ENCODE results near the gene PRRT2.
"Not testable (repeated sequence)": the region's sequence is repeated elsewhere in the genome, so short reads cannot be mapped to it uniquely, and the experiment has no call there.

Gene PRRT2

GRCh38 chr16:29790949-29791844 lies 20.8 kb upstream of the PRRT2 start:
- DNase-seq = no peak

- no peak for DNase-seq
Observed at GRCh38 chr16:29791845-29792807, 19.9 kb upstream of the PRRT2 start.

GRCh38 chr16:29793153-29793552 lies 18.8 kb upstream of the PRRT2 start:
- DNase-seq = not testable (repeated sequence)

DNA sequence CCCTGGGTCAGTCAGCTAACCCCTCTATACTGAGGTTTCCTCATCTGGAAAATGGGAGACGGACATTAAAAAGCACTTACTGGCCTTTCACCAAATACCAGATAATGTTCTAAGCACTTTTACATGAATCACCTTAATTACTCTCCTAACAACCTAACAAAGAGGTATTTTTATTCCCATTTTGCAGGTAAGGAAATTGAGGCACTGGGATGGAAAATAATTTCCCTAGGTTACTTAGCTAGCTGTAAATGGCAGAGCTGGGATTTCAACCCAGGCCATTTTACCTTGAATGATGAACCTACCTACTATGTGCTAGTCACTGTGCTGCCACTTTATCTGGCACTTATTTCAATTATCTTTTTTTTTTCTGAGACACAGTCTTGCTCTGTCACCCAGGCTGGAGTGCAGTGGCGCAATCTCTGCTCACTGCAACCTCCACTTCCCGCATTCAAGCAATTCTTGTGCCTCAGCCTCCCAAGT lies 17.7 kb upstream of the PRRT2 start:
- DNase-seq = no peak

DNA sequence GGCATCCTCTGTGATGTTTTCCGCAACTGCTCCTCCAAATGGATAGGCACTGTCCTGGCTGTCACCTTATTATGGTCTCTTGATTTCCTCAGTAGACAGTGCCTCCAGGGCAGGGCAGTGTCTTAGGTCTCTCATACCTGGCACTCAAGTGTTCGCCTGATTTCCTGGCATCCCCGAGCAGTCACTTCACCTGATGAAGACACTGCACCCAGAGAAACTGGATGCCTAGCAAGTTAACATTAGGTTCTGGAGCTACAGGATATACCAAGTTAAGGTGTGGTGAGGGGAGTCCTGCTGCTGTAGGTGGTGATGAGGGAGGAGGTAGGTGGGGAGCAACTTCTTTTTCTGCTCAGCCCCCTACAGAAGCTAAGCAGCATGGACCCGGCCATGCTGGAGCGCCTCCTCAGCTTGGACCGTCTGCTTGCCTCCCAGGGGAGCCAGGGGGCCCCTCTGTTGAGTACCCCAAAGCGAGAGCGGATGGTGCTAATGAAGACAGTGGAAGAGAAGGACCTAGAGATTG lies 9.5 kb upstream of the PRRT2 start:
- DNase-seq = no peak

DNA sequence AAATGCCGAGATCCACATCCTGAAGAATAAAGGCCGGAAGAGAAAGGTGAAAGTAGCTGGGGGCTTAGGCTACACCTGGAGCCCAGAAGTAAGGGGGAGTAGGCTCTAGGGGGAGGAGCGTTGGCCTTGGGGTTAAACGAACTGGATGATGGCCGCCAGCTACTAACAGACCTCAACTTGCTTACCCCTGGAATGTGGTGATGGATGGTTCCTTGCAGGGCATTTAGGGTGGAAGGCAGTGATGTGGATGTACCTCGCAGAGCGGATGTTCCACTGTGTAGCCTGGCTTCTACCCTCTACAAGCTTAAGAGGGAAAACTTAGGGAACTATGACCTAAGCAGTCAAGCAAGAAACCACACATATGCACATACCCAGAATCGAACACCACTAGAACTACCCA lies 8.0 kb upstream of the PRRT2 start:
- no peak for DNase-seq

DNA sequence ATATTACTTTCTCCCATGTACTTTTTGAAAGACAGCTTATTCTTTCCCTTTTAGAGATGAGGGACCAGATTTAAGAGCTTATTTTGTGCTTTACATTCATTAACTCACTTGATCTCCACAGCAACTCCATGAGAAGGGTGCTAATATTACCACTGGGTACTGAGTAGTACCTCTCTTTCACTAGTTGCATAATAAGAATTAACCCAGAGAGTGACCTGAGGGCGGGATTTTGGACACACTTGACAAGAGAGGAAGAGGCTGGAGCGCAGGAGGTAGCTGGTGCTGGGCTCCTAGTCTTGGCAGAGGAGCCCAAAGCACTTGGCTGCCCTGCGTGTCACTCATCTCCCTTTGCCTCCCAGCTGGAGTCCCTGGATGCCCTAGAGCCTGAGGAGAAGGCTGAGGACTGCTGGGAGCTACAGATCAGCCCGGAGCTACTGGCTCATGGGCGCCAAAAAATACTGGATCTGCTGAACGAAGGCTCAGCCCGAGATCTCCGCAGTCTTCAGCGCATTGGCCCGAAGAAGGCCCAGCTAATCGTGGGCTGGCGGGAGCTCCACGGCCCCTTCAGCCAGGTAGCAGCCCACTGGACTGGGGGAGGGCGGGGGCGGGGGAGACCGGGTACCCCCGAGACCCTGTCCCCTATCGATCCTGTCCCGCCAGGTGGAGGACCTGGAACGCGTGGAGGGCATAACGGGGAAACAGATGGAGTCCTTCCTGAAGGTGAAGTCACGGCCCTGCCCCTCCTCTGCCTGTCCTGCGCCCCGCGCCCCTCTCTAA lies 7.3 kb upstream of the PRRT2 start:
- no peak for DNase-seq

DNA sequence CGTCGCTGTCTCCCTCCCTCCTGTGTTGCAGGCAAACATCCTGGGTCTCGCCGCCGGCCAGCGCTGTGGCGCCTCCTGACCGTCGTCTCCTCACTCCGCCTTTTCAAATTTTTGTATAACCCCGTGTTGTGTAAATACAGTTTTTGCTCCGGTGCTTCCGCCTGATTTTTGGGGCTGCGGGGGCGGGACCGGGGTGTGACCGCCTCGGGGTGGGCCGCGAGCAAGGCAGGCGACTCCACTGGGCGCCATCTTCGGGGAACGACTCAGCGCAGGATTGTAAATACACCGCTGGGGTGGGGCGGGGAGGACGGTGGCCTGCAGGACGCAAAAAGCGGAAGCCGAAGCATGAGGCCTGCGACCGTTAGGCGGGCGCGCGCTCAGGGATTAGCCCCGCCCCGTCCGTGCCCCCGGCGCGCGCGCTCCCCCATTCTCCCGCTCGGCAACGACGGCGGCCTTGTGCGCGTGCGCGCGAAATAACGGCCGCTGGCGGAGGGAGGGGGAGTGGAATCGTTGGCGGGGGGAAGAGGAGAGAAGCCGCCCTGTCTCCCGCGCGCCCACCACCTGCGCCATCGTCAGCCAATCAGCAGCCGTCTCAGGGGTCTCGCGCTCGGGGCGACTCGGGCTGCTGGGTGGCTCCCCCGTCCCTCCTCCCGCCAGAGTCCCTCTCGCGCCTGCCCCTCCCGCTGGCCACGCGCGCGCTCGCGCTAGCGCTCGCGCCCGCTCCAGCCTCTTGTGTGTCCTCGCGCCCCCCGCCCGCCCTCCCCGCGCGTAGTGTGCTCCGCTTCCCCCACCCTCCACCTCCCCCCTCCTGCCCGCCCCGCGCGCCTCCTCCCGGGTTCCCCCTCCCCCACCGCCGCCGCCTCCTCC lies 6.5 kb upstream of the PRRT2 start:
- DNase-seq = peak; percentile 96 to 97

DNA sequence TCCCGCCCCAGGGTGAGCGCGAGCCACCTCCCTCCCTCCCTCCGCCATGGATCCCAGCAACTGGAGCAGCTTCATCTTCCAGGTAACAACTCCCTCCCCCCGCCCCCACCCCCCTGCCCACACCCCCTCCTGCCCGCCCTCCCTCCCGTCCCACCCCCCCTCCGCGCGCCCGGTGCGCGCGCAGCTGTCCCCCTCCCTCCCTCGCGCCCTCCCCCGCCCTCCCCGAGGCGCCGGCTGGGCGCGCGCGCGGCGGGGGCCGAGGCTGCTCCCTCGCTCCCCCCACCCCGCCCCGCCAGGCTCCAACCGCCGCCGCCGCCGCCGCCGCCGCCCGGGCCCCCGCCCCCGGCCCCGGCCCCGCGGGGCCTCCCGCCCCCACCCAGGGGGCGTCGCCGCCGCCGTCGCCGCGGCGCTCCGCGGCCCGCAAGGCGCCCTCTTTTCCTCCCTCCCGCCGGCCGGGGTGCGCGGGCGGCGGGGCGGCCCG lies 5.9 kb upstream of the PRRT2 start, which contains the start of gene MAZ:
Gene MAZ, plus strand, starts transcription at position 431 of the 481 bp plus-strand sequence. CDS start 173 bp downstream, outside the sequence.
- DNase-seq = no peak

- peak; percentile 38 to 49 for DNase-seq
Observed at GRCh38 chr16:29806641-29807425, 5.2 kb upstream of the PRRT2 start.

DNA sequence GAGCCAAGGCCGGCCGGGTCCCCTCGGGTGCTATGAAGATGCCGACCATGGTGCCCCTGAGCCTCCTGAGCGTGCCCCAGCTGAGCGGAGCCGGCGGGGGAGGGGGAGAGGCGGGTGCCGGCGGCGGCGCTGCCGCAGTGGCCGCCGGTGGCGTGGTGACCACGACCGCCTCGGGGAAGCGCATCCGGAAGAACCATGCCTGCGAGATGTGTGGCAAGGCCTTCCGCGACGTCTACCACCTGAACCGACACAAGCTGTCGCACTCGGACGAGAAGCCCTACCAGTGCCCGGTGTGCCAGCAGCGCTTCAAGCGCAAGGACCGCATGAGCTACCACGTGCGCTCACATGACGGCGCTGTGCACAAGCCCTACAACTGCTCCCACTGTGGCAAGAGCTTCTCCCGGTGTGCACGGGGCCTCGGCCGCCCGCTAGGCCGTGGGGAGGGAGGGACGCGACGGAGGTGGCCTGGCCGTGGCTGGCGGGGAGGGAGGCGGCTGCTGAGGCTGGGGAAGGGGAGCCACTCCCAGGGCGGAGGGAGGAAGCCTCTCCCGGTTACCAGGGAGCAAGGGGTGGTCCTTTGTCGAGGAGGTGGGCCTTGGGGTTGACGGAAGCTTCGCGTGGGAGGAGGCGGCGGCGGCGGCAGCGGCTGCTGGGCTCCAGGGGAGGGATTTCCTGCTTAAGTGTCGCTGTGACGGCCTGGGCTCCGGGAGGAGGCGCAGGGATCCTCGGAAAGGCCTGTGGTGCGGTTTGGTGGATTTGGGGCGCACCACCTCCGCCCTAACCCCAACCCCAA lies 4.4 kb upstream of the PRRT2 start:
- peak; percentile 81 to 85 for DNase-seq

DNA sequence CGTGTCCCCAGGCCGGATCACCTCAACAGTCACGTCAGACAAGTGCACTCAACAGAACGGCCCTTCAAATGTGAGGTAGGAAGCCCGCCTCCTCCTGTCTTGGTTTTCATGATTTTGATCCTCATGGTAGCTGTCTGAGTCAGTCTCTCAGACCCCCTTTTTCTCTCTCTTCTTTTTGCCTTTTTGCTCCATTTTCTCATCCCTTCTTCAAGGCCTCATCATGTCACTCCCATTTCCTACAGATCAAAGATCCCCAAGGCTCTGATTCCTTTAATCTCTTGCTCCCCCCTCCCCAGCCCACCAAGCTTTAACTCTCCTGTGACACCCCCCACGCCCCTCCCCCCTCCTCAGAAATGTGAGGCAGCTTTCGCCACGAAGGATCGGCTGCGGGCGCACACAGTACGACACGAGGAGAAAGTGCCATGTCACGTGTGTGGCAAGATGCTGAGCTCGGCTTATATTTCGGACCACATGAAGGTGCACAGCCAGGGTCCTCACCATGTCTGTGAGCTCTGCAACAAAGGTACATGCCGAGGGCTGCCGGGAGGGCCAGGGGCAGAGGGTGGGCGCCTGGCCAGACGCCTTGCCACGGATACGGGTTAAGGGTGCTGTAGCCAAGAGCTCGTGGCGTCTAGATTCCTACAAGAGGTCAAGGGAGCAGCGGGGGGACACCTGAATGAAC lies 3.6 kb upstream of the PRRT2 start:
- peak in 1 of 2 experiments; percentile 33 for DNase-seq

GRCh38 chr16:29809031-29809747 lies 2.8 kb upstream of the PRRT2 start:
- DNase-seq = no peak

- DNase-seq = peak in 1 of 2 experiments; percentile 27
Observed at GRCh38 chr16:29809850-29810698, 1.9 kb upstream of the PRRT2 start.

DNA sequence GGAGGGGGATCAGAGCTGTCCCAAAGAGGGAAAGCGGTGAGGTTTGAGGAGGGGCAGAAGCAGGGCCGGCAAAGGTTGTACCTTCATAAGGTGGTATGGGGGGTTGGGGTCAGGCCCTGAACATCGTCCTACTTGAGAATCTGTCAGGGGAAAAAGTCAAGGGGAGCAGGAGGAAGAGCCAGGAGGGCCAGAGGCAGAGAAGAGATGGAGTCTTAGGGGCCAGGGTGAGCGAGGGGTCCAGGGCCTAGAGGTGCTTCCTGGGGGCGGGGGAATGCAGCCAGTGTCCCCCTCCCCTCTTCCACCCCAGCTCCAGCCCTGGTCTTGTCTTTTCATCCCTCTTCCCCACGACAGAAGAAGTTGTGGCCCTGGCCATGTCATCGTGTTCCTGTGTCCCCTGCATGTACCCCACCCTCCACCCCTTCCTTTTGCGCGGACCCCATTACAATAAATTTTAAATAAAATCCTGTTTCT lies 1.3 kb upstream of the PRRT2 start:
- DNase-seq = no peak

GRCh38 chr16:29811170-29811895 lies 660 bp upstream of the PRRT2 start:
- DNase-seq = peak; percentile 44 to 48
